GM10847 (cell line): Measurements from ENCODE around the gene SAMD4A.

Source experiments
- POLR2A ChIP-seq: IDR thresholded peaks from 2 replicates; pipeline ENCODE4 v1.6.1; 2011; ENCODE audit not compliant: insufficient read length; ENCODE audit errors: extremely low read depth

The SAMD4A gene

DNA sequence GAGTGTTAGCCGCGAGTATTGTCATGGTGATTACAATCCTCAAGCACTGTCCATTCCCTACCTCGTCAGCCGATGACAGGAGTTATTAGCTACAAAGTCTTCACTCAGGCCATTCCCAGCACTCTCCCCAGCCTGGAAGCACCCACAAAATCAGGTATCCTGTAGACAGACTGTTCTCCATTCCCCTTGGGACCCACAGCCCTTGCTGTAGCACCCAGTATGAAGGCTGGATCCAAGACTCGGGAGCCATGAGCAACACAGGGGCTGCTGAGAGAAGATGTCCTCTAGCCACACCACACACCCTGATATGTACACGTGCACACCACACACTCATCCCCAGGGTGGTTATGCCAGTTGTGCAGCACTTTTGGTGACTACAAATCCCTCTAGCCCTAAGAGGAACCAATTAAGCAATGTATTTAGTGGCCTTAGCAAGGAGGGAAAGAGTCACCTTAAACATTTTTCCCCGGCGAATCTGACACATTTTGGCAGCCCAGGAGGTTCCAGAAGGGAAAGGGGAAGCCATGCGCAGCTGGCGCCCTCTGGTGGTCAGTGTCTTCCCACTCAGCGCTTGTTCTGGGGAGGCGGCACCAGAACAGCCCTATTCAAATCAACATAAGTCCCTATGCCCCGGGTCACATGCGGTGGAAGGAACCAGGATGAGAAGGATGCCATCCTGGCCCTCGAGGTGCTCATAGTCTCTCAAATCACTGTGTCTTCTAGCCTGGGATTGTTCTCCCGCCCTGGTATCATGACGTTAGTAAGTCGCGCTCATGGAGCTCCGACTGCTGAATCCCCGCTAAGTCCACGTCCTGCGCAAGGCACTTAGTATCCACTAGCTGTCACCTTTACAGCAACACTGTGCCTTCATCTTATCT, 238.8 kb downstream of the SAMD4A start:
- TF ChIP-seq POLR2A, result no peak

DNA sequence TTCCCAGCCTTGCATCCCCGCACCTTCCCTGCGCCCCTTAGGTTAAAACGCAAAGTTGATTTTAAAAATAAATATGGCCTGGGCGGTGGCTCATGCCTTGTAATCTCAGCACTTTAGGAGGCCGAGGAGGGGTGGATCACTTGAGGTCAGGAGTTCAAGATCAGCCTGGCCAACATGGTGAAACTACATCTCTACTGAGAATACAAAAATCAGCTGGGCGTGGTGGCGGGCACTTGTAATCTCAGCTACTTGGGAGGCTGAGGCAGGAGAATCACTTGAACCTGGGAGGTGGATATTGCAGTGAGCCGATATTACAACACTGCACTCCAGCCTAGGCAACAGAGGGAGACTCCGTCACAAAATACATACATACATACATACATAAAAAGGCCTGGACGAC, 239.7 kb downstream of the SAMD4A start:
- TF ChIP-seq POLR2A, result no peak

DNA sequence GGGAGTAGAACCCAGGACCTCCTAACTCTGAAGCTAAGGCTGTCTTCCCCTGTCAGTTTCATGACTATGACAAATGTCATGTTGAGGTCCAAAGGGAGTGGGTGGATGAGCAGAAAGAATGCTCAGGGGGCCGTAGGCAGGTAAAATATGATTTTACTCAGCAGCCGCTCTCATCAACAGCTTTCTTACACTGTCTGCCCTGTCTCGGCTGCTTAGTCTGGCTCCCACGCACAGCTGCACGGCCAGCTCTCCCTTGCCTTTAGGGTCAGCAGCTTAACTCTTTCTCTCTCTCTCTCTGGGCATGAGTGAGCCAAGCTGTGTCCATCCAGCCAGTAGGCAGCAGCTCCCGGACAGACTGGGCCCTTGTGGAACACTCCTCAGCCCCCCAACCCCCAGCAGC, 240.5 kb downstream of the SAMD4A start:
- no peak for TF ChIP-seq POLR2A

DNA sequence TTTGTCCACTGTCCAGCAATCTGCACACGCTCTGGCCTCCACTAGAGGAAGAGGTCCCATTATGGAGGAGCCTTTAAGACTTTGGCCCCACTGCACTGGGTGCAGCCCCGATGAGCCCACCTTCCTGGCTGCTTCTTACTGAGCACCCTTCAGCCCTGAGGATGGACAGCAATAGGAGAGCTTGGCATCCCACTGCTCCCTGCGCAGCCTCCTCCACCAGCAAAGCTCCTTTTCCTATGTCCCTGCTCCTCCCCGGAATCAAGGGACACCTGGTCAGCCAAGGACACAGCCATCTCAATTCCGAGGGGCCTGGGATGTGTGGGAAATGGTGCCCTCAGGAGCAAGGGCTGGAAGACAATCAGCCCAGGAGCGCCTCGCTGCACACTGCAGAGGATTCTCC, 241.0 kb downstream of the SAMD4A start:
- TF ChIP-seq POLR2A, result no peak

- no peak for TF ChIP-seq POLR2A
Observed at GRCh38 chr14:54808326-54809161, 241.6 kb downstream of the SAMD4A start.

DNA sequence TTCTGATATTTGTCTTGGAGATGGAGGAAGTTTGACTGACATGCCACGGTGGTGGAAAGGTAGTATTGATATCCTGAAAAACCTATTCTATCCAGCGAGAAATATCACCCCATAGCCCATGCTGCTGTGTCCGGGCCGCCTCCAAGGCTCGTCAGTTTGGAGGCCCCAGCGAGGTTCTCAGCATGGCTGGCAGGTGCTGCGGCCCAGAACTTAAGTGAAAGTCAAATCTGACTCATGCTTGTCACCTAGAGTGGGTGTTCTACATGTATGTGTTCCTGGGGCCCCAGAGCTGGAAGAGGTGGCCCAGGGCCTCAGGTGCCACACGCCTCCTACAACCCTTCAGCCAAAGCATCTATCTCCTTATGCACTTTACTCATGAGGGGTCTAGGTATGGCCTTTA, 242.8 kb downstream of the SAMD4A start:
- TF ChIP-seq POLR2A, result no peak

DNA sequence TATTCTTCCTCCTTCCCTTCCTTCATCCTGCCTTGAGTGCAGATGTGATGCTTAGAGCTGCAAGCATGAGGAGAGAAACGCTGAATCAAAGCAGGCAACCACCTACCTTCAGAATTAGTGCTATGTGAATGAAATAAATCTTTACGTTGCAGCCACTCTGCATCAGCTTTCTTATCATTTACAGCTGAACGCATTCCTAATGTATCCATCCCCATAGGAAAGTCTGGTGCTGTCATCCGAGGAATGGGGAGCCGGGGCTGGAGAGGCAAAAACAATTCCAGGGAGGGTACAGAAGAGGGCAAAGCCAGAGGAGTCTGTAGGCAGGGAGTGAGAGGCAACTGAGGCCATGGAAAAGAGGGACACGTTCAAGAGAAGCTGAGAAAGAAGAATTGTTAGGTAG, 245.7 kb downstream of the SAMD4A start:
- no peak for TF ChIP-seq POLR2A

GRCh38 chr14:54813081-54813480, 246.2 kb downstream of the SAMD4A start:
- no peak for TF ChIP-seq POLR2A

DNA sequence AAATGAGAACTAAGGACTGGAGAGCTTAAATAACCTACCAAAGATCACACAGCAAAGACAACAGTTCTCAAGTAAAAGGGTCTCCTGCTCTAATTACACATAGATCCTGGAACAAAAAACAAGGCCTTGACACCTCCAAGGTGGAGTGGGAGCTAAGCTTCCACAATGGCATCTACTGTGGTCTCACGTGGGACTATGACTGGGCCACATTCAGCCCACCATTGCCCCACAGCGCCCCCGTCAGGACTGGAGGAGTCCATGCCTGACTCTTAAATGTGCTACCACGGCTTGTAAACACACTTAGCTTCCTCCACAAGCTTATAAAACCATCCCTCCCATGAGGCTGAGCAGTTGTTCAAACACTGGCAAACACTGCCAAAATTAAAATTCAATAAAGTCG, 247.1 kb downstream of the SAMD4A start:
- TF ChIP-seq POLR2A, result no peak

DNA sequence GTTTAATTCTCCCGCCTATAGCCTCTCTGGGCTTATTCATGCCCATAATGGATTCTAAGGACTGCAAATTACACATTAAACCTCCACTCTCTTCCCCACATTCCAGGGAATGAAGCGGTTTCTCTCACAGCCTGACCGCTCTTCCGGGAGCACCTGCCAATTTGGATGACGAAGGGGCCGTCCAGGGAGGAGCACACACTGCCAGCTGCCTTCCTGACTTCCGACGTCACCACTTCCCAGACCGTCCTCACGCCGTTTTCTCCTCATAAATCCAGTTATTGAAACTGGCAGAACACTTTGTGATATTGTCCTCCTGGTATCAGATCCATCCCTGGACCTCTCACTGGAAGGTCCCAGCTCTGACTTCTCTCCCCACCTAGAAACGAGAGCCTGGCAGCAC, 248.1 kb downstream of the SAMD4A start:
- no peak for TF ChIP-seq POLR2A

GRCh38 chr14:54815515-54815914, 248.6 kb downstream of the SAMD4A start:
- no peak for TF ChIP-seq POLR2A

- TF ChIP-seq POLR2A, result no peak
Observed at GRCh38 chr14:54816450-54816849, 249.5 kb downstream of the SAMD4A start.

DNA sequence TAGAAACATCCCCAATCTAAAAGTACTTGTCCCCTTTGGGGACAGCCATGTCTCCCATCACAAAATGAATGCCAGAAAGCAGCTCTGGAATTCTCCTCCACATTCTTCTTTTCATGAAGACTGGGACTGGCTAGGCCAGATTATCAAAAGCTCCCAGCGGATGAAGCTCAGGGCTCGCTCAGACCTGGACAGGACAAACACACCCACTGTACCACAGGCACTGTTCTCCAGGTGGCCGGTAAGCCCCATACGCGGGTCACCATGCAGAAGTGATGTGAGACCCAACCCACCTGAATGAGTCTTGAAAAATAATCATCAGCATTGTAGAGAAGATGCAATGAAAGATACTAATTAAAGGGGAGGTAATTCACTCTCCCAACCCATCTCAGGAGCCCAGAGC, 250.6 kb downstream of the SAMD4A start:
- TF ChIP-seq POLR2A, result no peak

GRCh38 chr14:54818201-54819133, 251.5 kb downstream of the SAMD4A start:
- TF ChIP-seq POLR2A, result no peak

DNA sequence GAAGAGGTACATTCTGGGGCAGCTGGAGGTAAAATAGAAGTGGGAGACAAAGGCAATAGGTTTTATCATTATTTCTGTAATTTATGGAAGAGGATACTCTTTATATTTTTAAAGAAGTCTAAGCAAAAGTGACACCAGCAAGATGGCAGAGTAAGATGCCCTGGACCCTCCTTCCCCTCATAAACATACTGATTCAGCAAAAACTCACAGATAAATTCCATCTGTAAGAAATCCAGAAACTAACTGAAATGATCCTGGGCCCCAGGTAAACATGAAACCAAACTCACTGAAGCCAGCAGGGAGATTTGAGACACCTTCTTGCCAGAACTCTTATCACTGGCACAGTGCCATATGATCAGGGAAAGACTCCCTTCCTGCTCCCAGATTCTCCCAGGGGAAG, 255.8 kb downstream of the SAMD4A start:
- no peak for TF ChIP-seq POLR2A

GRCh38 chr14:54823757-54824549, 257.0 kb downstream of the SAMD4A start:
- no peak for TF ChIP-seq POLR2A
